Duodenal mucosa (tissue), 2 donors: Measurements from ENCODE around the gene SPSB1.

Source experiments
- H3K27ac ChIP-seq: one replicate; pipeline ENCODE4 v1.7.0; 2013; ENCODE audit warnings: low read depth, low read length
- H3K27me3 ChIP-seq, 2 donors: one replicate each; pipeline ENCODE4 v1.7.0; 2013; ENCODE audit warnings: low read length in 2 of 2, control low read depth in 1 of 2; ENCODE audit not compliant: insufficient read depth in 2 of 2, control insufficient read depth in 1 of 2
- H3K36me3 ChIP-seq, 2 donors: one replicate each; pipeline ENCODE4 v1.7.0; 2013; ENCODE audit warnings: low read length in 2 of 2, control low read depth in 1 of 2; ENCODE audit not compliant: insufficient read depth in 2 of 2, control insufficient read depth in 1 of 2
- H3K4me1 ChIP-seq, 2 donors: one replicate each; pipeline ENCODE4 v1.7.0; 2013; ENCODE audit warnings: low read length in 2 of 2, control low read depth in 1 of 2; ENCODE audit not compliant: insufficient read depth in 2 of 2, control insufficient read depth in 1 of 2
- H3K4me3 ChIP-seq, 2 donors: one replicate each; pipeline ENCODE4 v1.7.0; 2013; ENCODE audit warnings: low read length in 2 of 2, low read depth in 1 of 2
- H3K9ac ChIP-seq, 2 donors: one replicate each; pipeline ENCODE4 v1.7.0; 2013; ENCODE audit warnings: low read length in 2 of 2, low read depth in 1 of 2
- H3K9me3 ChIP-seq, 2 donors: one replicate each; pipeline ENCODE4 v1.7.0; 2013; ENCODE audit warnings: low read length in 2 of 2, control low read depth in 1 of 2; ENCODE audit not compliant: control insufficient read depth in 1 of 2

Gene SPSB1

DNA sequence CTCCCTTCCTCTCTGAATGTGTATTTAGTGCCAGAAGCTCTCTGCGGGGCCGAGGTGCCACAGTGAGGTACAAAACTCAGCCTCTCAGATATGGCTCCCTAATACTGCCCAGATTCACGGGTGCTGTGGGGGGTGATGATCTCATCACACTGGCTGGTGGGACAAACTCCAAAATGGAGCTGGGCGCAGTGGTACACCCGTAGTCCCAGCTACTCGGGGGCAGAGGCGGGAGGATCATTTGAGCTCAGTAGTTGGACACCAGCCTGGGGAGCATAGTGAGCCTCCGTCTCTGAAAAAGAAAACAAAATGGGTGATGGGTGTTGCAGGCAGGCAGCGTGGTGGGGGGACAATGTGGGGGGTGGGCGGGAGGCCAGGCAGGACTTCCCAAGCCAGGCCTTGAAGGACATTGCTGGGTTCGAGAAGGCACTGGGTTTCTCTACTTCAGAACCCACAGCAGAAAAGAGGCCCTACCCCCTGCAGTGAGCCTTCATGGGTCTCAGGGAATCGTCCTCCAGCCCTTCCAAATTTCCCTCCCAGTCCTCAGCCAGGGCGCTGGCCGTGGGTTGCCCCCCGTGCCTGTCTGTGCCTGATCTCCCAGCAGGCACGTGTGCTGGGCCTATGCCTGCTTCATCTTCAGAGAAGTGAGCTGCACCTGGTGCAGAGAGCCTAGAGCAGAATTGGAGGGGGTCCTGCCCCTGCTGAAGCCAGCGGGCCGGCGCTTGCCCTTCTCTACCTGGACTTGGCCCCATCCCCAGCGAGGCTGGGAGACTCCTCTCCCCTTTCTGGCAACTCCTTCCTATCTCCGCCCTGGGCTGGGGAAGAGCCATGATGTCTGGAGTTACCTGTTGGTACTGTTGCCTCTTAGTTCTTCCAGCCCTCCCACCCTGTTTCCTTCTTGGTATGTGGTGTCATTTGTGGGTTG, 44.1 kb upstream of the SPSB1 start:
- Histone ChIP-seq H3K4me1 (peaks cover 54 to 60% of the 10 kb centered on the region in 2 donors), H3K27ac (no peak overlapping the region)

DNA sequence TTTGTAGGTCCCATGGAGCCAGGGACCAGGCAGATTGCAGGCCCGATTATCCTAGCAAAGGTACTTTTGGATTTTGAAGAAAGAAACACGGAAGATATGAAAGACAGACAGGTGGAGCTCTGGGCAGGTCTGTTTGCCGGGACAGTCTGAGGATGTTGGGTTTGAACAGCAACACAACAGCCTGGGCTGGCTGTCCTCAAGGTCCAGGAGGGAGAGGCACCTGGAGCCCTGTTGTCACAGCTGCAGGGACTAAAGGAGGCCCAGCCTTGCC, 43.5 kb upstream of the SPSB1 start:
- Histone ChIP-seq H3K4me1 (peaks cover 53 to 57% of the 10 kb centered on the region in 2 donors), H3K9me3 (no peaks in the 10 kb centered on the region), H3K9ac (peak overlapping the region; percentile 59 to 68), H3K4me3 (no peak overlapping the region), H3K27me3 (no peaks in the 10 kb centered on the region), H3K36me3 (peaks cover 3 to 13% of the 10 kb centered on the region in 2 donors), H3K27ac (peak overlapping the region; percentile 74)

More for the DNA sequence above, 44.1 kb upstream of the SPSB1 start:
- Histone ChIP-seq H3K9me3 (no peaks in the 10 kb centered on the region), H3K27me3 (no peaks in the 10 kb centered on the region), H3K4me3 (no peak overlapping the region), H3K36me3 (peaks cover 3 to 13% of the 10 kb centered on the region in 2 donors), H3K9ac (peak overlapping the region; percentile 59 to 68)

- peak overlapping the region; percentile 74 for H3K27ac ChIP-seq
- H3K9ac ChIP-seq, result peak overlapping the region; percentile 59 to 68
- peaks cover 3 to 16% of the 10 kb centered on the region in 2 donors for H3K36me3 ChIP-seq
- H3K4me3 ChIP-seq, result peak overlapping the region; percentile 8 to 27
- peaks cover 48 to 52% of the 10 kb centered on the region in 2 donors for H3K4me1 ChIP-seq
- H3K9me3 ChIP-seq, result no peaks in the 10 kb centered on the region
- no peaks in the 10 kb centered on the region for H3K27me3 ChIP-seq
Observed at GRCh38 chr1:9249534-9250410, 42.9 kb upstream of the SPSB1 start.

DNA sequence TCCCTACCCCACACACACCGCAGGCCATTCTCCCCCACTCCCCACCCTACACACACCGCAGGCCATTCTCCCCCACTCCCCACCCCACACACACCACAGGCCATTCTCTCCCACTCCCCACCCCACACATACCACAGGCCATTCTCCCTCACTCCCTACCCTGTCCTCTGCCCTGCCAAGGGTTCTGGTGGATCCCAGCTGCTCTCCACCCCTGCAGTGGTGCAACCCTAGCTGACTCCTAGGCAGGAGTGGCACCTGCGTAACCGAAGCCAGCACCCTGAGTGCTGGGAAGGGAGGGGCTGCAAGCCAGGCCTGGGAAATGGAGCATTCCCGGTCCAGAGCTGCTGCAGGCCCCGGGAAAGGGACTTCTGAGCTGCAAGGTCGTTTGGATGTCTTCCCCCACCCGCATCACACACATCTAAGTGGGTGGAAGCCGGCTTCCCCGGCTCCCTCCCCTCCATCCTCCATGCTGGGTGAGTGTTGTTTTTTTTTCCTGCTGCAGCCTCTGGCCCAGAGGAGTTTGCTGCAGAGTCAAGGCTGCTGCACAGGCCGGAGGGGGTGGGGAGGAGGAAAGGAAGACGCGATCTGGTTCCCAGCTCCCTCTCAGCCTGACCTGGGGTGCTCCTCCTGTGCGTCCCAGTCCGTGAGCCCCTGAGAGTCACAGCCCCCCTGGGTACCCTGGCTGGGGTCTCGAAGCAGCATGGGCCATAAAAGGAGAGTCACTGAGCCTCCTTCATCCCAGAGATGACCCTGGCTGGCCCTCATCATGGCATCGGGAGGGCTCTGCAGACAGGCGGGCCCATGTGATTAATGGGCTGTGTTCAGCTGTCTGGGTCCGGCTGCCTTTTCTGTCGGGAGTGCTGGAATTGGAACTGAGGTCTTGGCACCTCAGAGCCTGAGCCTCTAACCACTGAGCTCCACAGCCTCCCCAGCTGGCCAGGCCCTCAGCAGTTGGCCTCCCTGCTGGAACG, 42.0 kb upstream of the SPSB1 start:
- no peaks in the 10 kb centered on the region for H3K9me3 ChIP-seq
- peak overlapping the region; percentile 38 to 54 for H3K4me3 ChIP-seq
- H3K27ac ChIP-seq, result peak overlapping the region; percentile 74
- peaks cover 40 to 44% of the 10 kb centered on the region in 2 donors for H3K4me1 ChIP-seq
- H3K27me3 ChIP-seq, result no peaks in the 10 kb centered on the region
- peak overlapping the region; percentile 49 to 68 for H3K9ac ChIP-seq
- peaks cover 3 to 17% of the 10 kb centered on the region in 2 donors for H3K36me3 ChIP-seq

- Histone ChIP-seq H3K36me3 (peaks cover 0 to 19% of the 10 kb centered on the region in 2 donors), H3K27ac (no peak overlapping the region), H3K4me1 (peaks cover 36 to 44% of the 10 kb centered on the region in 2 donors), H3K9me3 (no peaks in the 10 kb centered on the region), H3K4me3 (peak overlapping the region; percentile 38 to 54), H3K27me3 (no peaks in the 10 kb centered on the region), H3K9ac (peak overlapping the region; percentile 49 to 68)
Observed at GRCh38 chr1:9251501-9251900, 41.2 kb upstream of the SPSB1 start.

GRCh38 chr1:9253004-9253403, 39.7 kb upstream of the SPSB1 start:
- Histone ChIP-seq H3K27me3 (no peaks in the 10 kb centered on the region), H3K9ac (peak overlapping the region in 1 of 2 donors; percentile 35), H3K27ac (no peak overlapping the region), H3K9me3 (no peaks in the 10 kb centered on the region), H3K36me3 (peaks cover 3 to 15% of the 10 kb centered on the region in 2 donors), H3K4me1 (peaks cover 36 to 44% of the 10 kb centered on the region in 2 donors), H3K4me3 (no peak overlapping the region)

DNA sequence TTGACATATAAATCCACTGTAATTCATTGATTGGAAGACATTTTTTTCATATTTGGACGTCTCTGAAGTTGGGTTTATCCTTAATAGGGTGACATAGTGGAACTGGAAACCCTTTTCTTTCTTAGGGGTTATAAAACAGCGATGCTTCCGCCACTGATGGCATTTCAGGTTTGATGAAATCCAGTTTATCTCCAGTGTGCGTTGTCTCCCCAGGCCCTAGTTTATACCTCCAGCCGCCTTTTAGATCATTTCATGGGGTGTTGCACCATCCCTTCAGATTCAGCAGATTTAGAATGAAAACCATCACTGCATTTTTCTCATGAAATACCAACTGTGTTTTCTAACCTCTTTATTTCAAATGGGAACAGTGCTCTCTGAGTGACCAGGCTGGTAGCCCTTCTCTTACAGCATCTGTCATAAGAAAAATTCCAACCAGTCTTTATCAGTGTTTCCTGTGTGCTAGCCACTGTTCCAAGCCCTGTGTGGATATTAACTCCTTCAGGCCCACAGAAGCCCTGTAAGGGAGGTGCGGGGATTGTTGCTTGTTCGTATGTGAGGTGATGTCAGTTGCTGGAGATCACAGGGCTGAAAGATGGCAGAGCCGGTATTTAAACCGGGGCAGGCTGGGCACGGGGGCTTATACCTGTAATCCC, 39.1 kb upstream of the SPSB1 start:
- H3K27me3 ChIP-seq, result no peaks in the 10 kb centered on the region
- H3K4me3 ChIP-seq, result no peak overlapping the region
- peaks cover 36 to 44% of the 10 kb centered on the region in 2 donors for H3K4me1 ChIP-seq
- H3K27ac ChIP-seq, result no peak overlapping the region
- H3K9ac ChIP-seq, result peak overlapping the region in 1 of 2 donors; percentile 2
- H3K9me3 ChIP-seq, result peaks cover 0 to 1% of the 10 kb centered on the region in 2 donors
- peaks cover 7 to 21% of the 10 kb centered on the region in 2 donors for H3K36me3 ChIP-seq

- Histone ChIP-seq H3K9ac (no peak overlapping the region), H3K36me3 (peaks cover 7 to 23% of the 10 kb centered on the region in 2 donors), H3K4me3 (no peak overlapping the region), H3K4me1 (peaks cover 13 to 19% of the 10 kb centered on the region in 2 donors), H3K27me3 (no peaks in the 10 kb centered on the region), H3K9me3 (peaks cover 0 to 3% of the 10 kb centered on the region in 2 donors), H3K27ac (no peak overlapping the region)
Observed at GRCh38 chr1:9256332-9256731, 36.4 kb upstream of the SPSB1 start.

GRCh38 chr1:9257851-9258250, 34.8 kb upstream of the SPSB1 start:
- Histone ChIP-seq H3K27ac (no peak overlapping the region), H3K27me3 (no peaks in the 10 kb centered on the region), H3K9me3 (peaks cover 0 to 3% of the 10 kb centered on the region in 2 donors), H3K9ac (no peak overlapping the region), H3K36me3 (peaks cover 7 to 36% of the 10 kb centered on the region in 2 donors), H3K4me1 (peaks cover 9 to 11% of the 10 kb centered on the region in 2 donors), H3K4me3 (no peak overlapping the region)
